Stimulated activated CD8-positive, alpha-beta memory T cell treated with anti-CD3 and anti-CD28 coated beads, Interleukin-15, amount 100 ng/mL, for 4 hours (primary cell): ENCODE data around the gene PDGFA.

Experiments
- DNase-seq, 2 donors: peaks; one replicate each; pipeline ENCODE4 v3.0.0-alpha.2; 2020; ENCODE audit warnings: low read depth in 2 of 2

The PDGFA gene

GRCh38 chr7:474605-475424 lies 44.8 kb downstream of the PDGFA start:
- DNase-seq = no peak

DNA sequence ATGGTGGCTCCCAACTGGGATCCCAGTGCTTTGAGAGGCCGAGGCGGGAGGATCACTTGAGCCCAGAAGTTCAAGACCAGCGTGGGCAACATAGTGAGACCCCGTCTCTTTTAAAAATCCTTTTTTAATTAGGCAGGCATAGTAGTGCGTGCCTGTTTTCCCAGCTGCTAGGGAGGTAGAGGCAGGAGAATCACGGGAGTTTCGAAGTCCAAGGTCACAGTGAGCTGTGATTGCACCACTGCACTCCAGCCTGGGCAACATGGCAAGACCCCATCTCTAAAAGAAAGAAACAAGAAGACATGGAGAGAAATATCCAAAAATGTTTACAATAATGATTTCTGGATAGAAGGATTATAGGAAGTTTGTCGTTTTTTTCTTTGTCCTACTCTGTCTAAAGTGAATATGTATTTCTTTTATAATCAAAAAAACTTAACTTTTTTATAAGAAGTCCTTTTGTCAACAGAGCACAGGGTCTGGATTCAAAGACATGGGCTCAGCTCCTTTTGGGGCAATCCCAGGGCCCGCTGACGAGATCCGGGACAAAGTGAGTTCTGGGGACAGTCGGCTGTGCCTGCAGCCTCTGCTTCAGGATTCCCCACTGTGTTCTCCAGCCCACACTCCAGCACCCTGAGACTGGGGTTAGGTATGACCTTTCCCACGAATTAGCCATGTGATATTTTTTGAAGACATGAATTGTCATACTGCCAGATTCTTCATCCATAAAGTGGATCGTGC lies 45.6 kb downstream of the PDGFA start:
- DNase-seq = no peak

GRCh38 chr7:473211-473734 lies 46.4 kb downstream of the PDGFA start:
- no peak for DNase-seq

- DNase-seq = no peak
Measured at GRCh38 chr7:472640-472957, 47.0 kb downstream of the PDGFA start.

DNA sequence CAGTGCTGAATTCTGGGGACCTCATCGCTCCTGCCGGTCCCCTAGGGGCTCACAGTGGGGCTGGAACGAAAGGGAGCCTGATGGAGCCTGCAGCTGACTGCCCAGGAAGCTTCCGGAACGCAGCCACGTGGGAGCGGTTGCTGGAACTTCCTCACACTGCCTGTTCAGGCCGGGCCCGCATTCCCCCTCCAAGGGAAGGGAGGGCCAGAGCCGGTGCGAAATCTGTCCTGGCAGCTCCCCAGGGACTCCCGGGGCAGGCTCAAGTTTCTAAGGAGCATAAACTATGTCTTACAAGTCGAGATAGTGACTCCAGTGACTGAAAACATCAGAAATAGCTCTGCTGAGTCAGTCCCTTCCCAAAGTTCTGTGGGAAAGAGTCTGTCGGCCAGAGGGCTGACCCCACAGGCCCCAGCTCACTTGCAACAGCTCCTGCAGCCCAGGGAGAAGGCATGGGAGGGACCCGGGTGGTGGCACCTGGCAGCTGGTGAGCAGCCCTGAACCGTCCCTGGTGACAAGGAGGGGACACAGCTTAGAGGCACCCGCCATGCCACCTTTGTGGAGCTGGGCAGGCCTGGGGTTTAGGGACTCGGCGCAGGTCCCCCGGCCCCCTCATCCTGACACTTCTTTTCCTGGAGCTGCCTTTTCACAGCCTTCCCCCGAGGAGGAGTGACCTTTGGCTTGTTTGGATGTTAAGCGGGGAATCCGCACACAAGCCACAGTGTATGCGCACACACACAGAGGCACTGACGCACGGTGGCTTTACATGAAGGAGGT lies 47.6 kb downstream of the PDGFA start:
- no peak for DNase-seq

DNA sequence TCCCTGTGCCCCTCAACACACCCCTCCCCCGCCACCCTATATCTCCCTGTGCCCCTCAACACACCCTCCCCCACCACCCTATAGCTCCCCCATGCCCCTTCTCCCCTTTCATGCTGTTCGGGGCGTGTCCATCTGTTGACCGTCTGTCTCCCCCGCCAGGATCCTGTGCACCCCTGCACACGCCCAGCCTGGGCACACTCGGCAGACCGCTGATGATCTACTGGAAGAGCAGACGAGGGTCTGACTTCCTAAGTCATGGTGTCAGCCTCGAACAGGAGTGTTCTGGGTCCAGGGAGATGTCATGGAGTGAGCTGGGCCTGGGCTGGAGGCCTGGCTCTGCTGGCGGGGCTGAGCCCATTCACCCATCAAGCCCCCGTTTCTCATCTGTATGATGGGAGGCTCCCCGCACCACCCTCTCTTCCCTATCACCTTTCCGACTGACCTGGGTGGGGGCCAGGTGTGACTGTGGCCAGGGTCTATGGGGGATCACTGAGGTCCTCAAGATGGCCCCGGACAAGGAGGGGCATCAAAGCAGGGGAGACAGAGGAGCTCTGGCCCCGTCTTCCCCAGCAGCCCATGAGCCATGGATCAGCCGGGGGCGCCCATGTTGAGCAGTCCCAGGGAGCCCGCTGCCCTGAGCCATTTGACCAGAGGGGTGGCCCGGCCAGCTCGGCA lies 48.3 kb downstream of the PDGFA start:
- no peak for DNase-seq

GRCh38 chr7:469563-469961 lies 50.1 kb downstream of the PDGFA start:
- DNase-seq = no peak

- no peak for DNase-seq
Measured at GRCh38 chr7:468681-469562, 50.7 kb downstream of the PDGFA start.

GRCh38 chr7:467856-468545 lies 51.6 kb downstream of the PDGFA start:
- no peak for DNase-seq

DNA sequence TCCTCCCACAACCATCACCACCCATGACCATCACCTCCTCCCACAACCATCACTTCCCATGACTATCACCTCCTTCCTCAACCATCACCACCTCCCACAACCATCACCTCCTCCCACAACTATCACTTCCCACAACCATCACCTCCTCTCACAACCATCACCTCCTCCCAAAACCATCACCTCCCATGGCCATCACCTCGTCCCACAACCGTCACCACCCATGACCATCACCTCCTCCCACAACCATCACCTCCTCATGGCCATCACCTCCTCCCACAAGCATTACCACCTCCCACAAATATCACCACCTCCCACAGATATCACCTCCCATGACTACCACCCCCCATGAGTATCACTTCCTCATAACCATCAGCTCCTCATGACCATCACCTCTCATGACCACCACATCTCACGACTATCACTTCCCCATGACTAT lies 52.2 kb downstream of the PDGFA start:
- no peak for DNase-seq

DNA sequence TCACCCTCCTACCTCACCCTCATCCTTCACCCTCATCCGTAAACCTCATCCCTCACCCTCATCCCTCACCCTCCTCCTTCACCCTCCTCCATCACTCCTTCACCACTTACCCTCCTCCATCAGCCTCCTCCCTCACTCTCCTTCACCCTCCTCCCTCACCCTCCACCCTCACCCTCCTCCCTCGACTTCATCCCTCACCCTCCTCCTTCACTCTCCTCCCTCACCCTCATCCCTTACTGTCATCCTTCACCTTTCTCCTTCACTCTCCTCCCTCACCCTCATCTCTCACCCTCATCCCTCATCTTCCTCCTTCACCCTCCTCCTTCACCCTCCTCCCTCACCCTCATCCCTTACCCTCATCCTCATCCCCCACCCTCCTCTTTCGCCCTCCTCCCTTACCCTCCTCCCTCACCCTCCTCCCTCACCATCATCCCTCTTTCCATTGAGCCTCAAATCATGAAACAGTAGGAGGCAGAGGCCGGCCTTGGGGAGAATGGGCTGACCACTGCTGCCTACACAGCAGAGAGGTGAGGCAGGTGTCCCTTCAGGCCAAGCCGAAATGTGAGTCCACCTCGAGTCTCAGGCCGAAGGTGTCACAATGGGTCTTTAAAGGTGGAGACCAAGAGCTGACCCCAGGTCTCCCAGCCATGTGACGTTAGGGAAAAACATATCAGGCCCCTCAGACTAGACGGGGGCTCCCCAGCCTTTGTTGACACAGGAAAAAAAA lies 53.0 kb downstream of the PDGFA start:
- no peak for DNase-seq

GRCh38 chr7:465710-466400 lies 53.8 kb downstream of the PDGFA start:
- DNase-seq = no peak

DNA sequence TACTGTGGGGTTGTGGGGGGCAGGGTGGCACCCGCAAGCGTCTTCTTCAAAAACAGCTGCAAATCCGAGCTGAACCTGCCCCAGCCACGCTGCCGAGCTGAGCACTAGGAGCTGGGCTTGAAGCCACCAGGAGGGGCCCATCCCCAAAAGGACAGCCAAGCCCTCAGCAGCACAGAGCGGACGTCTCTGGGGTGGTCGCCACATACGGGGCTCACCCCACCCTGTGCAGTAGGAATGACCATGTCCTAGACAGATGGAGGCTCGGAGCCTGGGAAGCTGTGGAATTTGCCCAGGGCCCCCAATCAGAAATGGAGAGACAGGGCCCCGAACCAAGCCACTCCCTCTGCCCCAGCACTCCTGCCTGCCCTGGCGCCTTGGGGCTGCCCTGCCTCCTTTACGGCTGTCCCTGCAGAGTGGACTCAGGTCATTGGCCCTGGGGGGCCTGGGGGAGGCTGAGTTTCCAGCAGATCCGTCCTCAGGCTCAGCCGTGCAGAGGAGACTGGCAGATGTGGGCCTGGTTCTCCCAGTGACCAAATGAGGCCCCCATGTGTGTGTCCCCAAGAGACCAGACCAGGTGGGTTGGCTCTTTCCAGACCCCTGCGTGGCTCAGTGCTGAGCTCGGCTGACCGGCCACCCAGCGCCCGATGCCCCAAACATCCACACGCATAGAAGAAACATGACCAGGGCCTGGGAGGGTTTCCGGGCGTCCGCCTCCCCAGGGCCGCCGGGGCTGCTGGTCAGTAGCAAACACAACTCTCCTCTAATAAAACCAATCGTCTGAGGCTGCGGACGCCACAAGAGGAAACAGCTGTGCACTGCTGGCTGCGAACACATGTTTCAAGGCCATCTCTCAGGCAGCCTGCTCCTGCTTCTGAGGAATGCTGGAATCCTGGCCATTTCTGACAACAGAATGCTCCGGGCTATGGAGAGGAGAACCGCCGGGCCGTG lies 54.9 kb downstream of the PDGFA start:
- DNase-seq = no peak

DNA sequence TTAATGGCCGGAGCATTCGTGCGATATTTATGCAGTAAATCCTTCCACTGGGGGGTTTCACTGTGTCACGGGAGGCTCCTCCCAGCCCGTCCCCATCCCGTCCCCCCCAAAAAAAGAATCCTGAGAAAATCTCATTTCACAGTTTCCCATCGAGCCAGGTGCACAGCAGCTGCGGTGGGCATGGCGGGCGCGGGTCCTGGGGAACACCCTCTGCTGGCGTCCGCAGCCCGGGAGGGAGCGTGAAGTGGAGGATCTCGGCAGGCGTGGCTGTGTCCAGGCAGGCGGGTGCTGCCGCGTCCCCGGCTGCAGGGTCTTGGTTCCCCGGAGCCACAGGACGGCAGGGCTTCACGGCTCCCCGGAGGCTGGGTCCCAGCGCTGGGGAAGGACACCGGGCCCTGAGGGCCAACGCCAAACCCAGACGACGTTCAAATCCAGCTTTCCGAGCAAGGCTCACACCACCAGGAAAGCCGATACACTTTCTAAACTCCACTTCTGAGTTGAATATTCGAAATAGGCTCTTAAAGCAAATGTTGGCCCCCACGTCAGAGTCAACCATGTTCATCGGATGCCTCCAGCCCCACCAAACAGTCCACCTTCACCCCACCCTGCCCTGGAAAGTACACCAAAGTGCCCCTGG lies 55.7 kb downstream of the PDGFA start:
- no peak for DNase-seq

GRCh38 chr7:463362-463781 lies 56.3 kb downstream of the PDGFA start:
- DNase-seq = no peak

GRCh38 chr7:462173-463103 lies 57.2 kb downstream of the PDGFA start:
- DNase-seq = no peak
